Aorta (tissue), 5 donors: ENCODE results near the gene AP3M1. TPM values are rescaled to one million over a fixed set of nuclear protein-coding genes. Genes with fewer than 3 reads are reported as not detected.

ENCODE experiments used
- ATAC-seq: fragments of 200-7000 bp; cut with Tn5 transposase; one replicate; pipeline ENCODE4 v1.9.1; 2022; ENCODE audit warnings: moderate library complexity; ENCODE audit not compliant: low FRiP score
- DNase-seq, 2 donors: peaks; one replicate each; pipeline ENCODE4 v3.0.0-alpha.2; 2020
- H3K27ac ChIP-seq, 2 donors: one replicate each; pipeline ENCODE4 v1.5.1; 2013; ENCODE audit warnings: low read length in 2 of 2, mild to moderate bottlenecking in 2 of 2, moderate library complexity in 2 of 2, control low read depth in 1 of 2, inconsistent platforms in 1 of 2, low read depth in 1 of 2
- H3K27me3 ChIP-seq, 2 donors: one replicate each; pipeline ENCODE4 v1.6.1; 2013; ENCODE audit warnings: control low read depth in 1 of 2, low read length in 1 of 2, mild to moderate bottlenecking in 1 of 2, moderate library complexity in 1 of 2; ENCODE audit not compliant: insufficient read depth in 2 of 2, control insufficient read depth in 1 of 2
- H3K36me3 ChIP-seq, 2 donors: one replicate each; pipeline ENCODE4 v1.6.1; 2013; ENCODE audit warnings: control low read depth in 1 of 2, low read length in 1 of 2, mild to moderate bottlenecking in 1 of 2; ENCODE audit not compliant: insufficient read depth in 2 of 2, control insufficient read depth in 1 of 2
- H3K4me1 ChIP-seq, 2 donors: one replicate each; pipeline ENCODE4 v1.6.1; 2013; ENCODE audit warnings: low read length in 2 of 2, control low read depth in 1 of 2, mild to moderate bottlenecking in 1 of 2, moderate library complexity in 1 of 2; ENCODE audit not compliant: insufficient read depth in 2 of 2, control insufficient read depth in 1 of 2
- H3K4me3 ChIP-seq, 2 donors: one replicate each; pipeline ENCODE4 v1.5.1; 2013; ENCODE audit warnings: low read length in 2 of 2, control low read depth in 1 of 2, mild to moderate bottlenecking in 1 of 2
- H3K9me3 ChIP-seq: one replicate; pipeline ENCODE4 v1.6.1; 2013; ENCODE audit warnings: mild to moderate bottlenecking, low read length; ENCODE audit not compliant: control insufficient read depth
- WGBS, 2 donors: extraction: QIAGEN DNeasy Blood & Tissue Kit; methylation state at CpG; one replicate each; pipeline ENCODE4 v1.1.7; 2013; 5-methylcytosine and 5-hydroxymethylcytosine counted together
- intact Hi-C, 2 donors: fragments of 100-400 bp; cut with DNase I; formaldehyde crosslinking; loops; one replicate each; pipeline versions ENCODE4 v1.14.2 to v1.15.0; 2022
- polyA plus RNA-seq, 2 donors: library from polyadenylated mRNA; stranded (reverse); fragments of 200-250 nt; gene quantifications; one replicate each; pipeline ENCODE4 v1.2.3, GENCODE V29; 2013
- total RNA-seq, 2 donors: library from RNA; stranded (reverse); fragmentation: NEBNext Ultra II Directional; extraction: Animal tissue kit (Norgen Biotek cat#: 25700); gene quantifications; one replicate each; pipeline ENCODE4 v1.2.1, GENCODE V29; 2021
- donor health status: healthy with polysubstance abuse.
- donor health status: Bipolar disorder and iron deficiency.
- donor health status: DM: no; HTN: no; CAD: no.
- donor health status: DM: no; HTN: no; CAD: no.
- donor health status: DM: yes; HTN: yes; CAD: no.

Gene AP3M1
- total and polyA plus RNA-seq, 4 donors = 12.4 to 30.4 (median 22.7) TPM

DNA sequence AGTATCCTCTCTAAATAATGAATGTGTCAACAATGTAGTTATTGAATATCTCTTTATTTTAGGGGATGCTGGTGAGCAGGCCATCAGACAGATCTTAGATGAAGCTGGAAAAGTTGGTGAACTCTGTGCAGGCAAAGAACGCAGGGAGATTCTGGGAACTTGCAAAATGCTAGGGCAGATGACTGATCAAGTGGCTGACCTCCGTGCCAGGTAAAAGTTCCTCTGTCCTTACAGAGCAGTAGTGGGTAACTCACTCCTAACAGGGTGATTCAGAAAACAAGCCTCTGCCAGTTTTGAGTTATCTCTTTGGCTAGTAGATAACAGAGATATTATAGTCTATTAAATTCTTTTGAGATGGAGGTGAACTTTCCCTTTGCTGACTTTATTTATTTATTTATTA lies 67.3 kb downstream of the AP3M1 start:
- no peak overlapping the region for H3K4me3 ChIP-seq
- no peaks in the 10 kb centered on the region for H3K27me3 ChIP-seq
- no peak for ATAC-seq
- H3K9me3 ChIP-seq = no peaks in the 10 kb centered on the region
- H3K36me3 ChIP-seq = peaks cover 3 to 4% of the 10 kb centered on the region in 2 donors
- WGBS, 2 donors = 67 to 78% methylated on average over 2 of the region's 2 CpGs
- no peak for DNase-seq
- H3K4me1 ChIP-seq = peaks cover 0 to 4% of the 10 kb centered on the region in 2 donors
- no peak overlapping the region for H3K27ac ChIP-seq
- intact Hi-C loops = loop anchor here (5.0 to 10.0 kb wide), 4 partner anchors 46 to 199 kb away; no protein-coding TSS in a partner anchor

GRCh38 chr10:74081941-74082718 lies 68.5 kb downstream of the AP3M1 start:
- Histone ChIP-seq H3K9me3 (no peaks in the 10 kb centered on the region), H3K4me1 (peaks cover 0 to 4% of the 10 kb centered on the region in 2 donors), H3K27ac (no peak overlapping the region), H3K4me3 (no peak overlapping the region), H3K36me3 (peaks cover 3 to 4% of the 10 kb centered on the region in 2 donors), H3K27me3 (no peaks in the 10 kb centered on the region)
- DNase-seq = no peak
- 46 to 53% methylated on average over 5 of the region's 5 CpGs for WGBS, 2 donors
- intact Hi-C loops = loop anchor here (2.0 to 10.0 kb wide), 5 partner anchors 45 to 197 kb away; partner anchors contain the start of gene VCL (in 1 of the 2)
- no peak for ATAC-seq

- no peak overlapping the region for H3K4me3 ChIP-seq
- H3K36me3 ChIP-seq = peaks cover 4 to 6% of the 10 kb centered on the region in 2 donors
- no peaks in the 10 kb centered on the region for H3K27me3 ChIP-seq
- H3K27ac ChIP-seq = no peak overlapping the region
- WGBS, 2 donors = 33 to 35% methylated on average over 4 of the region's 4 CpGs
- peaks cover 0 to 5% of the 10 kb centered on the region in 2 donors for H3K4me1 ChIP-seq
- DNase-seq (no peak), ATAC-seq (peak; percentile 66)
- intact Hi-C loops = loop anchor here (2.0 to 10.0 kb wide), 5 partner anchors 44 to 196 kb away; partner anchors contain the start of gene VCL (in 1 of the 2)
- H3K9me3 ChIP-seq = no peaks in the 10 kb centered on the region
These were observed 69.3 kb downstream of the AP3M1 start for GRCh38 chr10:74081192-74081803.

DNA sequence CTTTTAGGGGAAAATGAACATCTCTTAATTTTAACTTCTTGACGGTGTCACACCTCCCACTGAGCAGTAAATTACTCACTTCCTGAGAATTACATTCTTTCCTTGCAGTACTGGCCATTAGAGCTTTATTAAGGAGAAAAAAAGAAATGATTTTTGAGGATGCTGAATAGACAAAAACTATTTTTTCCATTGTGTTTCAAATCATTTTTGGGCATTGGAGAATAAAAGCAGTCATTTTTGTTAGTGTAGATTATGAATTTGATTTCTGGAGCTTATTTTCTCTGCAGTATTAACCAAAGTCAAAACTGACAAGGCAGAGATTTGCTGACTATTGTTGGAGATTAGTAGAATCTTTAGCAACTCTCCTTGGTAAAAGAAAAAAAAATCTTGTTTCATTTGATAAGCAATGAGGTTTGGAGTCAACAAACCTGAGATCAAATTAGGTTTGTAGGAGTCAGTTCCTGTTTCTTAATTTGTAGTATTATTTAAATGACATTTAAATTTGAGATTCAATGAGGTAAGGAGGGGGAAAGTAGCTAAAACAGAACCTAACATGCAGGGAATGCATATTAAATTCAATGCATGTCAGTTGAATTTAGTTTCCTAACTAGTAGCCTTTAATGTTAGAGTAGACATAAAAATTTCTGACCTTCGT lies 70.6 kb downstream of the AP3M1 start:
- intact Hi-C loops = loop anchor here (2.0 to 10.0 kb wide), 5 partner anchors 43 to 195 kb away; partner anchors contain the start of gene VCL (in 1 of the 2)
- ATAC-seq = no peak
- no peak for DNase-seq
- no peaks in the 10 kb centered on the region for H3K9me3 ChIP-seq
- no peaks in the 10 kb centered on the region for H3K27me3 ChIP-seq
- H3K36me3 ChIP-seq = peaks cover 7% of the 10 kb centered on the region in 2 donors
- WGBS, 2 donors = 35 to 37% methylated on average over 2 of the region's 2 CpGs
- peaks cover 0 to 7% of the 10 kb centered on the region in 2 donors for H3K4me1 ChIP-seq
- no peak overlapping the region for H3K4me3 ChIP-seq
- no peak overlapping the region for H3K27ac ChIP-seq

DNA sequence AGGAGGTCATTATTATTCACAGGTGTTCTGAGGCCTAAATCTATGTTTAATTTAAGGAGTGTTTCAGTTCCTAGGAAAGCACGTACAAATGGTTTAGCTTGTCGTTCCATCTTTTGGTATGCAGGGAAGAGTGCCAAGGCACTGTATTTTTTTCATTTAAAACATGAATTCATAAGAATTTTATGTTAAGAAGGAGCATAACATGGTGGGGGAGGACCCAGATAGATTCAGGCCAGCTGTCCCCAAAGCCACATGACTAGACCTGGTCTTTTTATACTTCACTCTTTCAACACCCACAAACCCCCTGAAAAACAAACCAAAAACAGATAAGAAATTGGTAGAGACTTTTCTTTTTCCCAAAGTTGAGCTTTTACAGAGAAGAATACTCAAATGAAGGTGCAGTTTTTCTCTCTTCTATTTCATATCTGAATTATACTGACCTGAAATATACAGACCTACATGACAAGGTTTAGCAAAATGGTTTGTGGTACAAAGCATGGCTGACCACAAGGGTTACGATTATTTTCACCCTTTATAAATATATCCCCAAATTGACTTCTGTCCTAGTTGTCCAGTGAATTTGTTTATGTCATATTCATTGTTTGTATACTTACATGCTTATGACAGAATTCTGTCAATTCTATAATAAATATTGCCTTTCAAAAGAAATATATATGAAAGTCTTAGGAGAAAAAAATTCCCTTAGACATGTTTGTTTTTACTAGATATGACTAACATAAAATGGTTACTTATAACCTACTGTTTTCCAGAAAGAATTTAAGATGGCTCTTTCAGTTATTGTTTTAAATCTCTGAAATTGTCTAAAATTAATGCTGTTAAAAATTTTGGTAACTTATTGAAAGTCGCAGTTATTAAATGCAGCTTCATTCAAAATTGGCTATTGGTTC lies 71.3 kb downstream of the AP3M1 start:
- Histone ChIP-seq H3K27ac (no peak overlapping the region), H3K27me3 (no peaks in the 10 kb centered on the region), H3K4me3 (no peak overlapping the region), H3K9me3 (no peaks in the 10 kb centered on the region), H3K36me3 (peaks cover 5 to 7% of the 10 kb centered on the region in 2 donors), H3K4me1 (peaks cover 0 to 7% of the 10 kb centered on the region in 2 donors)
- 37 to 40% methylated on average over 4 of the region's 4 CpGs for WGBS, 2 donors
- intact Hi-C loops = no loop called here
- ATAC-seq (no peak), DNase-seq (no peak)

DNA sequence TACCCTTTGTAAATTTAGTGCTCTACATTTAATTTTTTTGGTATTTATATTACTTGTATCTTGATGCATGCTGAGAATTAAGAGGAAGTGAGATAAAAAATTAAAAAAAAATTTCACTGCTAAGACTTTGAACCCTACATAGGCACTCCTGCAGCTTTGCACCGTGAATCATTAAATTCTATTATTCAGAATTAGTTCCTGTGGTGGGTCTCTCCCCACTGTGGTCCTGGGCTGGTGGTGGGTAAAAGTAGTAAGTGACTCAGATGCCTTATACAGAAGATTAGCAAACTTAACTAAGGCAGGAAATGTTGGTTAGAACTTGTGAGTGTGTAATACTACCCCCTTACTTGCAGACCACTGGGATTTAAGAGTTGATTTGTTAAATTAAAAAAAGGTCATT lies 72.6 kb downstream of the AP3M1 start:
- DNase-seq = no peak
- Histone ChIP-seq H3K27ac (no peak overlapping the region), H3K9me3 (no peaks in the 10 kb centered on the region), H3K4me1 (peaks cover 0 to 8% of the 10 kb centered on the region in 2 donors), H3K36me3 (peaks cover 3 to 7% of the 10 kb centered on the region in 2 donors), H3K27me3 (no peaks in the 10 kb centered on the region), H3K4me3 (no peak overlapping the region)
- no peak for ATAC-seq
- 36 to 60% methylated on average over 1 of the region's 1 CpG for WGBS, 2 donors
- intact Hi-C loops = no loop called here

- DNase-seq = no peak
- Histone ChIP-seq H3K4me1 (peaks cover 0 to 12% of the 10 kb centered on the region in 2 donors), H3K9me3 (no peaks in the 10 kb centered on the region), H3K4me3 (no peak overlapping the region), H3K27ac (no peak overlapping the region), H3K27me3 (no peaks in the 10 kb centered on the region), H3K36me3 (peaks cover 3 to 4% of the 10 kb centered on the region in 2 donors)
- no peak for ATAC-seq
- 84 to 88% methylated on average over 4 of the region's 4 CpGs for WGBS, 2 donors
- intact Hi-C loops = no loop called here
These were observed 73.2 kb downstream of the AP3M1 start for GRCh38 chr10:74077416-74077815.

- 59 to 68% methylated on average over 2 of the region's 2 CpGs for WGBS, 2 donors
These were observed 73.7 kb downstream of the AP3M1 start for GRCh38 chr10:74076961-74077360.

More at GRCh38 chr10:74076961-74077360, 73.7 kb downstream of the AP3M1 start:
- intact Hi-C loops = no loop called here
- Histone ChIP-seq H3K27me3 (no peaks in the 10 kb centered on the region), H3K4me3 (no peak overlapping the region), H3K27ac (no peak overlapping the region), H3K9me3 (no peaks in the 10 kb centered on the region), H3K36me3 (peaks cover 3 to 4% of the 10 kb centered on the region in 2 donors), H3K4me1 (peaks cover 0 to 12% of the 10 kb centered on the region in 2 donors)
- DNase-seq (no peak), ATAC-seq (no peak)
